Ovary (tissue), 9 donors: ENCODE measurements around the gene RPL19. TPM values are rescaled to one million over a fixed set of nuclear protein-coding genes. Genes with fewer than 3 reads are reported as not detected.
A peak's percentile ranks its signal among the peaks of the same experiment; 100 is the strongest.

Source experiments
- DNase-seq, 5 donors: peaks; one replicate each; pipeline ENCODE4 v3.0.0-alpha.2; 2019 to 2020
- H3K27ac ChIP-seq, 2 donors: fragments of 200-600 bp; one replicate each; pipeline versions ENCODE4 v1.5.1 to v1.8.0; 2019 to 2022
- H3K27me3 ChIP-seq: fragments of 200-600 bp; one replicate; pipeline ENCODE4 v1.8.0; 2022
- H3K36me3 ChIP-seq: fragments of 200-600 bp; sonication (generic); one replicate; pipeline ENCODE4 v1.5.1; 2019
- H3K4me1 ChIP-seq: one replicate; pipeline ENCODE4 v1.8.1; 2013; ENCODE audit warnings: mild to moderate bottlenecking, moderate library complexity; ENCODE audit not compliant: insufficient read depth
- H3K4me3 ChIP-seq: fragments of 200-600 bp; sonication (generic); one replicate; pipeline ENCODE4 v1.5.1; 2017
- H3K9me3 ChIP-seq, 2 donors: fragments of 200-600 bp in 1 of 2; sonication (generic) in 1 of 2; one replicate each; pipeline versions ENCODE4 v1.5.1 to v1.8.1; 2013 to 2019; ENCODE audit warnings: mild to moderate bottlenecking in 1 of 2, moderate library complexity in 1 of 2
- CTCF ChIP-seq, 3 donors: fragments of 450-650 bp in 2 of 3; fragments of 200-600 bp in 1 of 3; IDR thresholded peaks; one replicate each; pipeline versions ENCODE4 v1.5.1 to v1.8.0; 2016 to 2022; ENCODE audit warnings: antibody characterized with exemption in 3 of 3, mild to moderate bottlenecking in 1 of 3
- EP300 ChIP-seq: sonication (generic); formaldehyde crosslinking; IDR thresholded peaks from one replicate; pipeline ENCODE4 v1.6.1; 2017; ENCODE audit warnings: antibody characterized with exemption
- POLR2A ChIP-seq: fragments of 450-650 bp; IDR thresholded peaks from one replicate; pipeline ENCODE4 v1.6.1; 2017; ENCODE audit warnings: antibody characterized with exemption, mild to moderate bottlenecking, moderate library complexity
- WGBS, 3 donors: extraction: QIAGEN DNeasy Blood & Tissue Kit in 1 of 3; methylation state at CpG; one replicate each; pipeline versions ENCODE4 v1.1.5 to v1.1.7; 2013 to 2017; 5-methylcytosine and 5-hydroxymethylcytosine counted together
- intact Hi-C, 4 donors: fragments of 100-400 bp; cut with DNase I; formaldehyde crosslinking; loops; one replicate each; pipeline versions ENCODE4 v1.11.0 to v1.15.1; 2022 to 2023
- polyA plus RNA-seq, 2 donors: library from polyadenylated mRNA; stranded (reverse); fragments of 200-250 nt in 1 of 2; fragments of 350-450 nt in 1 of 2; fragmentation: Illumina TruSeq in 1 of 2; extraction: RNeasy Lipid Tissue Mini Kit (QIAGEN cat#74804) in 1 of 2; gene quantifications; one replicate each; pipeline ENCODE4 v1.2.3, GENCODE V29; 2013 to 2014
- total RNA-seq, 7 donors: library from RNA; depleted of rRNA in 2 of 7; stranded (reverse); fragments of >200 nt in 2 of 7; fragmentation: NEBNext Ultra II Directional in 3 of 7; extraction: Animal tissue kit (Norgen Biotek cat#: 25700) in 3 of 7; gene quantifications; one replicate each; pipeline versions ENCODE4 v1.1.0 to v1.2.4, GENCODE V29; 2016 to 2023
- donor health status: DM: no; HTN: no; CAD: no; lungs with moderate emphysema.
- donor health status: DM: no; HTN: no; CAD: no.
- donor health status: Bipolar disorder and iron deficiency.
- donor health status: DM: yes; HTN: yes; CAD: no.
- donor health status: DM: no; HTN: no; CAD: no.
- donor health status: DM: yes; HTN: yes; CAD: no.

The RPL19 gene
- total and polyA plus RNA-seq, 9 donors, result 2,272 to 5,697 (median 3,184) TPM

- Histone ChIP-seq H3K4me1 (no peaks in the 10 kb centered on the region), H3K9me3 (no peaks in the 10 kb centered on the region), H3K27me3 (no peaks in the 10 kb centered on the region), H3K36me3 (no peaks in the 10 kb centered on the region), H3K27ac (no peak overlapping the region), H3K4me3 (no peak overlapping the region)
- intact Hi-C loops, result loop anchor here in 2 of 4 donors (10.0 kb wide), 2 partner anchors 189 to 199 kb away; no protein-coding TSS in a partner anchor
- no peak for DNase-seq
- TF ChIP-seq CTCF (IDR thresholded peaks at IDR 0.05) (no peak), EP300 (no peak), POLR2A (no peak)
- WGBS, 3 donors, result 40 to 56% (median 51%) methylated on average over 10 of the region's 10 CpGs
Observed at GRCh38 chr17:39173526-39174274, 26.4 kb upstream of the RPL19 start.

GRCh38 chr17:39174920-39175694, 25.0 kb upstream of the RPL19 start:
- Histone ChIP-seq H3K27ac (no peak overlapping the region), H3K36me3 (no peaks in the 10 kb centered on the region), H3K27me3 (no peaks in the 10 kb centered on the region), H3K4me3 (no peak overlapping the region), H3K4me1 (no peaks in the 10 kb centered on the region), H3K9me3 (no peaks in the 10 kb centered on the region)
- intact Hi-C loops, result loop anchor here in 3 of 4 donors (5.0 to 10.0 kb wide), 3 partner anchors 190 to 200 kb away; no protein-coding TSS in a partner anchor
- 46 to 57% (median 51%) methylated on average over 34 to 35 of the region's 35 CpGs for WGBS, 3 donors
- TF ChIP-seq CTCF (IDR thresholded peaks at IDR 0.05) (peak; percentile 73 to 82 (median 79)), POLR2A (no peak)
- DNase-seq, result peak; percentile 75 to 90 (median 85)

- Histone ChIP-seq H3K36me3 (no peaks in the 10 kb centered on the region), H3K27me3 (no peaks in the 10 kb centered on the region), H3K4me3 (no peak overlapping the region), H3K9me3 (no peaks in the 10 kb centered on the region), H3K4me1 (no peaks in the 10 kb centered on the region), H3K27ac (no peak overlapping the region)
- intact Hi-C loops, result loop anchor here in 3 of 4 donors (5.0 to 10.0 kb wide), 3 partner anchors 191 to 201 kb away; no protein-coding TSS in a partner anchor
- WGBS, 3 donors, result 67 to 69% (median 68%) methylated on average over 10 of the region's 10 CpGs
- DNase-seq, result no peak
- TF ChIP-seq CTCF (IDR thresholded peaks at IDR 0.05), result no peak
- no peak for TF ChIP-seq EP300
- no peak for TF ChIP-seq POLR2A
Observed at GRCh38 chr17:39175695-39176093, 24.4 kb upstream of the RPL19 start.

GRCh38 chr17:39177256-39177655, 22.8 kb upstream of the RPL19 start:
- intact Hi-C loops, result loop anchor here in 3 of 4 donors (5.0 to 10.0 kb wide), 3 partner anchors 192 to 202 kb away; no protein-coding TSS in a partner anchor
- Histone ChIP-seq H3K27me3 (no peaks in the 10 kb centered on the region), H3K9me3 (no peaks in the 10 kb centered on the region), H3K36me3 (no peaks in the 10 kb centered on the region), H3K27ac (no peak overlapping the region), H3K4me3 (no peak overlapping the region), H3K4me1 (no peaks in the 10 kb centered on the region)
- 84 to 88% (median 88%) methylated on average over 12 of the region's 12 CpGs for WGBS, 3 donors
- no peak for TF ChIP-seq POLR2A
- no peak for TF ChIP-seq EP300
- no peak for TF ChIP-seq CTCF (IDR thresholded peaks at IDR 0.05)
- no peak for DNase-seq
